Neural cell (in vitro differentiated cells): ENCODE results near the gene PHYHD1. TPM values are rescaled to one million over a fixed set of nuclear protein-coding genes. Genes with fewer than 3 reads are reported as not detected.
"Not testable (repeated sequence)": the region's sequence is repeated elsewhere in the genome, so short reads cannot be mapped to it uniquely, and the experiment has no call there.

Experiments used
- H2AFZ ChIP-seq: fragments of 200-600, 300-800 bp; sonication (generic), shearing (Covaris generic); 2 replicates; pipeline ENCODE4 v1.6.0; 2014; ENCODE audit warnings: low read depth, mild to moderate bottlenecking, antibody characterized with exemption, low read length, moderate library complexity
- H3F3A ChIP-seq: fragments of 200-600 bp; shearing (Covaris generic); 2 replicates; pipeline ENCODE4 v1.6.1; 2016; ENCODE audit warnings: mild to moderate bottlenecking, moderate library complexity, mixed read lengths, antibody characterized with exemption, low read length; ENCODE audit not compliant: insufficient read depth, poor library complexity, severe bottlenecking
- H3K27ac ChIP-seq: fragments of 200-600, 300-800 bp; sonication (generic), shearing (Covaris generic); 2 replicates; pipeline ENCODE4 v1.5.1; 2014; ENCODE audit warnings: mild to moderate bottlenecking, low read length, moderate library complexity
- H3K27me3 ChIP-seq: fragments of 300-800, 200-600 bp; sonication (generic), shearing (Covaris generic); 2 replicates; pipeline ENCODE4 v1.6.0; 2014; ENCODE audit warnings: mild to moderate bottlenecking, low read depth, low read length, moderate library complexity; ENCODE audit not compliant: insufficient read depth
- H3K36me3 ChIP-seq: fragments of 300-800, 200-600 bp; sonication (generic), shearing (Covaris generic); 2 replicates; pipeline ENCODE4 v1.5.1; 2014; ENCODE audit warnings: mild to moderate bottlenecking, antibody characterized with exemption, low read length, moderate library complexity; ENCODE audit not compliant: insufficient read depth
- H3K4me2 ChIP-seq: fragments of 300-800, 200-600 bp; sonication (generic), shearing (Covaris generic); 2 replicates; pipeline ENCODE4 v1.6.0; 2014; ENCODE audit warnings: mild to moderate bottlenecking, low read length
- H3K4me3 ChIP-seq: fragments of 300-800, 200-600 bp; sonication (generic), shearing (Covaris generic); 2 replicates; pipeline ENCODE4 v1.5.1; 2014; ENCODE audit warnings: mild to moderate bottlenecking, low read length, moderate library complexity
- H3K79me2 ChIP-seq: fragments of 200-600 bp; shearing (Covaris generic); replicated peaks from 2 replicates; pipeline ENCODE4 v1.6.0; 2014; ENCODE audit warnings: mild to moderate bottlenecking, low read length, moderate library complexity; ENCODE audit not compliant: insufficient read depth
- H3K9ac ChIP-seq: fragments of 300-800, 200-600 bp; sonication (generic), shearing (Covaris generic); 2 replicates; pipeline ENCODE4 v1.6.1; 2016; ENCODE audit warnings: mild to moderate bottlenecking, low read length, mixed read lengths
- H3K9me2 ChIP-seq: fragments of 200-600 bp; shearing (Covaris generic); 2 replicates; pipeline ENCODE4 v1.6.1; 2016; ENCODE audit warnings: mild to moderate bottlenecking, low read length, mixed read lengths; ENCODE audit not compliant: insufficient read depth
- H3K9me3 ChIP-seq: fragments of 200-600, 300-800 bp; sonication (generic), shearing (Covaris generic); 2 replicates; pipeline ENCODE4 v1.6.1; 2016; ENCODE audit warnings: mild to moderate bottlenecking, mixed run types, low read length, moderate library complexity, mixed read lengths
- H4K20me1 ChIP-seq: fragments of 200-600 bp; shearing (Covaris generic); 2 replicates; pipeline ENCODE4 v1.6.1; 2016; ENCODE audit warnings: mild to moderate bottlenecking, mixed run types; ENCODE audit not compliant: insufficient read depth
- EP300 ChIP-seq: fragments of 450-650 bp; conservative IDR thresholded peaks from 2 replicates; pipeline ENCODE4 v1.6.1; 2014; ENCODE audit warnings: antibody characterized with exemption, mild to moderate bottlenecking, moderate library complexity; ENCODE audit not compliant: poor library complexity, severe bottlenecking
- MXI1 ChIP-seq: fragments of 450-650 bp; conservative IDR thresholded peaks from 2 replicates; pipeline ENCODE4 v1.6.1; 2014; ENCODE audit warnings: antibody characterized with exemption, mild to moderate bottlenecking; ENCODE audit not compliant: poor library complexity, severe bottlenecking
- POLR2AphosphoS5 ChIP-seq: IDR thresholded peaks from 2 replicates; pipeline ENCODE4 v1.6.1; 2012
- TAF1 ChIP-seq: IDR thresholded peaks from 2 replicates; pipeline ENCODE4 v1.6.1; 2012; ENCODE audit warnings: low read depth
- polyA plus RNA-seq: library from polyadenylated mRNA; depleted of rRNA; stranded (reverse); fragments of >200 nt; gene quantifications from 2 replicates; pipeline ENCODE4 v1.2.3, GENCODE V29; 2014
- TF ChIP-seq, protein P1 (sequence below): fragments of 450-650 bp; IDR thresholded peaks from 2 replicates; pipeline ENCODE4 v1.5.1; 2014; ENCODE audit warnings: antibody characterized with exemption, mild to moderate bottlenecking, moderate library complexity; ENCODE audit not compliant: poor library complexity, severe bottlenecking
- TF ChIP-seq, protein P2 (sequence below): IDR thresholded peaks from 2 replicates; pipeline ENCODE4 v1.6.1; 2012; ENCODE audit warnings: borderline replicate concordance

The PHYHD1 gene
- polyA plus RNA-seq, 1 donor from 2014 or later, result not detected

- peak overlapping the region; percentile 88 for H2AFZ ChIP-seq
- TF ChIP-seq, protein P1, sequence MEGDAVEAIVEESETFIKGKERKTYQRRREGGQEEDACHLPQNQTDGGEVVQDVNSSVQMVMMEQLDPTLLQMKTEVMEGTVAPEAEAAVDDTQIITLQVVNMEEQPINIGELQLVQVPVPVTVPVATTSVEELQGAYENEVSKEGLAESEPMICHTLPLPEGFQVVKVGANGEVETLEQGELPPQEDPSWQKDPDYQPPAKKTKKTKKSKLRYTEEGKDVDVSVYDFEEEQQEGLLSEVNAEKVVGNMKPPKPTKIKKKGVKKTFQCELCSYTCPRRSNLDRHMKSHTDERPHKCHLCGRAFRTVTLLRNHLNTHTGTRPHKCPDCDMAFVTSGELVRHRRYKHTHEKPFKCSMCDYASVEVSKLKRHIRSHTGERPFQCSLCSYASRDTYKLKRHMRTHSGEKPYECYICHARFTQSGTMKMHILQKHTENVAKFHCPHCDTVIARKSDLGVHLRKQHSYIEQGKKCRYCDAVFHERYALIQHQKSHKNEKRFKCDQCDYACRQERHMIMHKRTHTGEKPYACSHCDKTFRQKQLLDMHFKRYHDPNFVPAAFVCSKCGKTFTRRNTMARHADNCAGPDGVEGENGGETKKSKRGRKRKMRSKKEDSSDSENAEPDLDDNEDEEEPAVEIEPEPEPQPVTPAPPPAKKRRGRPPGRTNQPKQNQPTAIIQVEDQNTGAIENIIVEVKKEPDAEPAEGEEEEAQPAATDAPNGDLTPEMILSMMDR, result no peak
- TF ChIP-seq, protein P2, sequence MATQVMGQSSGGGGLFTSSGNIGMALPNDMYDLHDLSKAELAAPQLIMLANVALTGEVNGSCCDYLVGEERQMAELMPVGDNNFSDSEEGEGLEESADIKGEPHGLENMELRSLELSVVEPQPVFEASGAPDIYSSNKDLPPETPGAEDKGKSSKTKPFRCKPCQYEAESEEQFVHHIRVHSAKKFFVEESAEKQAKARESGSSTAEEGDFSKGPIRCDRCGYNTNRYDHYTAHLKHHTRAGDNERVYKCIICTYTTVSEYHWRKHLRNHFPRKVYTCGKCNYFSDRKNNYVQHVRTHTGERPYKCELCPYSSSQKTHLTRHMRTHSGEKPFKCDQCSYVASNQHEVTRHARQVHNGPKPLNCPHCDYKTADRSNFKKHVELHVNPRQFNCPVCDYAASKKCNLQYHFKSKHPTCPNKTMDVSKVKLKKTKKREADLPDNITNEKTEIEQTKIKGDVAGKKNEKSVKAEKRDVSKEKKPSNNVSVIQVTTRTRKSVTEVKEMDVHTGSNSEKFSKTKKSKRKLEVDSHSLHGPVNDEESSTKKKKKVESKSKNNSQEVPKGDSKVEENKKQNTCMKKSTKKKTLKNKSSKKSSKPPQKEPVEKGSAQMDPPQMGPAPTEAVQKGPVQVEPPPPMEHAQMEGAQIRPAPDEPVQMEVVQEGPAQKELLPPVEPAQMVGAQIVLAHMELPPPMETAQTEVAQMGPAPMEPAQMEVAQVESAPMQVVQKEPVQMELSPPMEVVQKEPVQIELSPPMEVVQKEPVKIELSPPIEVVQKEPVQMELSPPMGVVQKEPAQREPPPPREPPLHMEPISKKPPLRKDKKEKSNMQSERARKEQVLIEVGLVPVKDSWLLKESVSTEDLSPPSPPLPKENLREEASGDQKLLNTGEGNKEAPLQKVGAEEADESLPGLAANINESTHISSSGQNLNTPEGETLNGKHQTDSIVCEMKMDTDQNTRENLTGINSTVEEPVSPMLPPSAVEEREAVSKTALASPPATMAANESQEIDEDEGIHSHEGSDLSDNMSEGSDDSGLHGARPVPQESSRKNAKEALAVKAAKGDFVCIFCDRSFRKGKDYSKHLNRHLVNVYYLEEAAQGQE, result peak; percentile 94
These were observed 26.4 kb downstream of the PHYHD1 start for GRCh38 chr9:128947277-128947526.

DNA sequence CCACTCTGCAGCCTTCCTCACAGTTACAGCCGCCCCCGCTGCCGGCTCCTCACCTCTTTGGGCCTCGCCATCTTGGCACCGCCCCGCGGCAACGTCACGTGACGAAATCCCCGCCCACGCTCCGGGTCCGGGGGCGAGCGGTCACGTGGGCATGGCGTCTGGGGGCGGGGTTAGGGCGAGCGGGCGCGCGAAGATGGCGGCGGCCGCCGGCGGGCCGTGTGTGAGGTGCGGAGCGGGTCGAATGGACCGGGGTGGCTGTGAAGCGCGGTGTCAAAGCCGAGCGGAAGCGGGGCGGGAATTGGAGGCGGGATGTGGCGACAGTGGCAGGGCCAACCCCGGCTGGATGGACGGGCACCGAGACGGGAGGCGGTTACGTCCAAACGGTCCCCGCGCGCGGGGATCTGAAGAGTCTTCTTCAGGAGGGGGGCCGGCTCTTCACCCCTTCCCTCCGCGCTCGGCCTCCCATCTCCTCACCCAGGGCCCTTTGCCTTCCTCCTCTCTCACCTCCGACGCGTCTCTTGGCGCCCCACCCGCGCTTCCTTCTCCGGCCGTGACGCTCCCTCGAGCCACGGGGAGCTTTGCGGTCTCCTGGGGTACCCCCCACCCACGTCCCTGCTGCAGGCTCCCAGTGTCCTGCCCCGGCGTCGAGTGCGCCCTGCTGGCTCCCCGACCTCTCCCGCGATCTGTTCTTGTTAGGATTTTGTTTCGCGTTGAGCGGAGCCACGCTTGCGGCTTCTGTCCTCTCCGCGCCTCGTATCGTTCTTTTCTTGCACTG, 26.9 kb downstream of the PHYHD1 start, which contains the start of the genes DOLK and NUP188:
TSS of gene DOLK (minus strand) at position 77 of the 775 bp plus-strand sequence. CDS start 300 bp downstream, outside the sequence.
TSS of gene NUP188 (plus strand) at position 173 of the 775 bp plus-strand sequence. CDS start at position 194, 21 bp downstream.
- Histone ChIP-seq H2AFZ (peak within 1 kb of the TSS; percentile 98), H3K4me2 (peak within 1 kb of the TSS; percentile 99), H3K36me3 (no peaks in the 10 kb centered on the region), H3K9me3 (no peaks in the 10 kb centered on the region), H3K9me2 (no peaks in the 10 kb centered on the region), H4K20me1 (no peaks in the 10 kb centered on the region), H3K4me3 (peak within 1 kb of the TSS; percentile 95), H3F3A (no peaks in the 10 kb centered on the region), H3K27ac (peak within 1 kb of the TSS; percentile 85), H3K79me2 (peaks cover 5% of the 10 kb centered on the region), H3K27me3 (no peaks in the 10 kb centered on the region), H3K9ac (peak within 1 kb of the TSS; percentile 88)
- TF ChIP-seq MXI1 (peak; percentile 93), EP300 (peak; percentile 51), TAF1 (peak; percentile 97), POLR2AphosphoS5 (peak; percentile 97)
- TF ChIP-seq, protein P2, result peak; percentile 89
- TF ChIP-seq, protein P1, result no peak

More at GRCh38 chr9:128947277-128947526, 26.4 kb downstream of the PHYHD1 start:
- peak overlapping the region; percentile 95 for H3K4me3 ChIP-seq
- no peaks in the 10 kb centered on the region for H4K20me1 ChIP-seq
- H3K36me3 ChIP-seq, result no peaks in the 10 kb centered on the region
- peak overlapping the region; percentile 88 for H3K9ac ChIP-seq
- no peaks in the 10 kb centered on the region for H3K9me3 ChIP-seq
- H3K4me2 ChIP-seq, result no peak overlapping the region
- H3K27ac ChIP-seq, result peak overlapping the region; percentile 85
- H3F3A ChIP-seq, result no peaks in the 10 kb centered on the region
- H3K79me2 ChIP-seq, result peaks cover 5% of the 10 kb centered on the region
- no peaks in the 10 kb centered on the region for H3K27me3 ChIP-seq
- no peaks in the 10 kb centered on the region for H3K9me2 ChIP-seq

- not testable (repeated sequence) for H2AFZ ChIP-seq, H4K20me1 ChIP-seq, H3K9me3 ChIP-seq, H3K36me3 ChIP-seq, H3K4me2 ChIP-seq, H3K27ac ChIP-seq, H3F3A ChIP-seq, H3K4me3 ChIP-seq, H3K9me2 ChIP-seq, H3K27me3 ChIP-seq, H3K79me2 ChIP-seq, H3K9ac ChIP-seq
These were observed 40.6 kb downstream of the PHYHD1 start for GRCh38 chr9:128961403-128961802.
